ENCODE results near the gene GIMAP7. TPM values are rescaled to one million over a fixed set of nuclear protein-coding genes. Genes with fewer than 3 reads are reported as not detected.

The GIMAP7 gene
- total RNA-seq, 5 donors from 2014 or later (not counting 1 experiment from before 2014, with no cell fraction given): 76.8 to 430 (median 392) TPM

GRCh38 chr7:150524018-150524417 lies 9.3 kb downstream of the GIMAP7 start:
- 60% methylated on average over 2 of the region's 2 CpGs for WGBS (ENCODE audit: insufficient coverage)
- no peaks in the 10 kb centered on the region for H3K27me3 Mint-ChIP-seq
- DNase-seq (no peak), ATAC-seq (replicated peaks in 1 of 4) (peak in 1 of 4 experiments; percentile 29)
- peak overlapping the region in 1 of 3 donors; percentile 22 for H3K4me3 Mint-ChIP-seq
- H3K27me3 ChIP-seq (replicated peaks in 1 of 2; ENCODE audit: control insufficient read depth in 2 of 2, extremely low read depth in 1 of 2, insufficient read depth in 2 of 2, low read length in 1 of 2): no peaks in the 10 kb centered on the region
- peaks cover 4 to 25% of the 10 kb centered on the region in 2 donors for H3K36me3 ChIP-seq (ENCODE audit: control insufficient read depth in 2 of 2, extremely low read depth in 1 of 2, insufficient read depth in 1 of 2, low read length in 1 of 2)
- peaks cover 77% of the 10 kb centered on the region for H3K36me3 Mint-ChIP-seq
- H3K9me3 Mint-ChIP-seq: peaks cover 27 to 44% (median 42%) of the 10 kb centered on the region in 3 donors
- CTCF ChIA-PET: no interaction called here
- peak overlapping the region; percentile 42 for H3K27ac ChIP-seq (ENCODE audit: low read length)
- H3K4me3 ChIP-seq (ENCODE audit: control insufficient read depth in 1 of 2, extremely low read depth in 1 of 2, low read length in 1 of 2): no peak overlapping the region
- H3K4me1 Mint-ChIP-seq: peaks cover 61 to 73% (median 72%) of the 10 kb centered on the region in 3 donors
- POLR2A ChIA-PET: no interaction called here
- H3K4me1 ChIP-seq (ENCODE audit: control insufficient read depth in 1 of 2, extremely low read depth in 1 of 2, insufficient read depth in 2 of 2, low read length in 2 of 2): peaks cover 3 to 14% of the 10 kb centered on the region in 2 experiments
- H3K9me3 ChIP-seq: peaks cover under 1% of the 10 kb centered on the region
- H3K27ac Mint-ChIP-seq: peak overlapping the region; percentile 71 to 90

GRCh38 chr7:150531704-150532103 lies 17.0 kb downstream of the GIMAP7 start:
- peaks cover 0 to 7% of the 10 kb centered on the region in 2 donors for H3K36me3 ChIP-seq (ENCODE audit: control insufficient read depth in 2 of 2, extremely low read depth in 1 of 2, insufficient read depth in 1 of 2, low read length in 1 of 2)
- Mint-ChIP-seq H3K4me3 (no peak overlapping the region), H3K9me3 (peaks cover 53 to 69% (median 58%) of the 10 kb centered on the region in 3 donors), H3K4me1 (peaks cover 29 to 44% (median 30%) of the 10 kb centered on the region in 3 donors), H3K27ac (no peak overlapping the region), H3K27me3 (no peaks in the 10 kb centered on the region), H3K36me3 (peaks cover 54% of the 10 kb centered on the region)
- ATAC-seq (replicated peaks in 1 of 4) (no peak), DNase-seq (no peak)
- CTCF ChIA-PET: no interaction called here
- peaks cover 0 to 15% of the 10 kb centered on the region in 2 experiments for H3K4me1 ChIP-seq (ENCODE audit: control insufficient read depth in 1 of 2, extremely low read depth in 1 of 2, insufficient read depth in 2 of 2, low read length in 2 of 2)
- no peak overlapping the region for H3K27ac ChIP-seq (ENCODE audit: low read length)
- peaks cover 2% of the 10 kb centered on the region for H3K9me3 ChIP-seq
- H3K4me3 ChIP-seq (ENCODE audit: control insufficient read depth in 1 of 2, extremely low read depth in 1 of 2, low read length in 1 of 2): no peak overlapping the region
- no CpG with 5 or more reads among the region's 1 CpG for WGBS (ENCODE audit: insufficient coverage)
- no peaks in the 10 kb centered on the region for H3K27me3 ChIP-seq (replicated peaks in 1 of 2; ENCODE audit: control insufficient read depth in 2 of 2, extremely low read depth in 1 of 2, insufficient read depth in 2 of 2, low read length in 1 of 2)
- POLR2A ChIA-PET: interaction anchor here in 1 of 2 donors (0.5 kb wide), 1 partner anchor 21 kb away, joined by 3 read pairs; no protein-coding TSS in a partner anchor

- POLR2A ChIA-PET: no interaction called here
- Mint-ChIP-seq H3K27ac (no peak overlapping the region), H3K27me3 (no peaks in the 10 kb centered on the region), H3K9me3 (peaks cover 18 to 60% (median 35%) of the 10 kb centered on the region in 3 donors), H3K4me3 (no peak overlapping the region), H3K36me3 (peaks cover 53% of the 10 kb centered on the region), H3K4me1 (peaks cover 11 to 26% (median 21%) of the 10 kb centered on the region in 3 donors)
- Histone ChIP-seq H3K27ac (ENCODE audit: low read length) (no peak overlapping the region), H3K4me1 (ENCODE audit: control insufficient read depth in 1 of 2, extremely low read depth in 1 of 2, insufficient read depth in 2 of 2, low read length in 2 of 2) (peaks cover 0 to 11% of the 10 kb centered on the region in 2 experiments), H3K27me3 (replicated peaks in 1 of 2; ENCODE audit: control insufficient read depth in 2 of 2, extremely low read depth in 1 of 2, insufficient read depth in 2 of 2, low read length in 1 of 2) (no peaks in the 10 kb centered on the region), H3K36me3 (ENCODE audit: control insufficient read depth in 2 of 2, extremely low read depth in 1 of 2, insufficient read depth in 1 of 2, low read length in 1 of 2) (peaks cover 0 to 7% of the 10 kb centered on the region in 2 donors), H3K4me3 (ENCODE audit: control insufficient read depth in 1 of 2, extremely low read depth in 1 of 2, low read length in 1 of 2) (no peak overlapping the region), H3K9me3 (peaks cover 9% of the 10 kb centered on the region)
- CTCF ChIA-PET: interaction anchor here (0.5 to 0.8 kb wide), 2 partner anchors 92 to 215 kb away, joined by 3 to 6 read pairs; no protein-coding TSS in a partner anchor
- ATAC-seq (replicated peaks in 1 of 4) (no peak), DNase-seq (peak in 1 of 35 experiments; percentile 33)
- WGBS (ENCODE audit: insufficient coverage): no CpG with 5 or more reads among the region's 2 CpGs
Observed at GRCh38 chr7:150538259-150538658, 23.6 kb downstream of the GIMAP7 start.

- Histone ChIP-seq H3K27me3 (replicated peaks in 1 of 2; ENCODE audit: control insufficient read depth in 2 of 2, extremely low read depth in 1 of 2, insufficient read depth in 2 of 2, low read length in 1 of 2) (no peaks in the 10 kb centered on the region), H3K27ac (ENCODE audit: low read length) (peak overlapping the region; percentile 50), H3K9me3 (peaks cover 2% of the 10 kb centered on the region), H3K4me1 (ENCODE audit: control insufficient read depth in 1 of 2, extremely low read depth in 1 of 2, insufficient read depth in 2 of 2, low read length in 2 of 2) (peaks cover 11 to 29% of the 10 kb centered on the region in 2 experiments), H3K4me3 (ENCODE audit: control insufficient read depth in 1 of 2, extremely low read depth in 1 of 2, low read length in 1 of 2) (no peak overlapping the region), H3K36me3 (ENCODE audit: control insufficient read depth in 2 of 2, extremely low read depth in 1 of 2, insufficient read depth in 1 of 2, low read length in 1 of 2) (peaks cover 0 to 4% of the 10 kb centered on the region in 2 donors)
- Mint-ChIP-seq H3K27ac (peak overlapping the region; percentile 96 to 100), H3K36me3 (peaks cover 50% of the 10 kb centered on the region), H3K4me3 (peak overlapping the region in 1 of 3 donors; percentile 75), H3K27me3 (no peaks in the 10 kb centered on the region), H3K4me1 (peaks cover 65 to 75% (median 73%) of the 10 kb centered on the region in 3 donors), H3K9me3 (peaks cover 15 to 49% (median 25%) of the 10 kb centered on the region in 3 donors)
- ChIA-PET POLR2A (interaction anchor here (0.6 to 0.8 kb wide), 4 partner anchors 17 to 77 kb away, joined by 3 to 8 read pairs (median 3); no protein-coding TSS in a partner anchor), CTCF (interaction anchor here in 1 of 2 donors (0.8 kb wide), 1 partner anchor 206 kb away, joined by 3 read pairs; no protein-coding TSS in a partner anchor)
- no peak for ATAC-seq (replicated peaks in 1 of 4)
- no peak for DNase-seq
Observed at GRCh38 chr7:150553163-150553562, 38.5 kb downstream of the GIMAP7 start.

- DNase-seq: peak in 27 of 35 experiments; percentile 18 to 75 (median 41)
- ATAC-seq (replicated peaks in 1 of 4): peak; percentile 95 to 99 (median 97)
- Mint-ChIP-seq H3K4me3 (peak overlapping the region; percentile 36 to 75 (median 64)), H3K27ac (peak overlapping the region; percentile 96 to 100), H3K9me3 (peaks cover 15 to 55% (median 33%) of the 10 kb centered on the region in 3 donors), H3K27me3 (no peaks in the 10 kb centered on the region), H3K36me3 (peaks cover 48% of the 10 kb centered on the region), H3K4me1 (peaks cover 78 to 88% (median 78%) of the 10 kb centered on the region in 3 donors)
- H3K4me3 ChIP-seq (ENCODE audit: control insufficient read depth in 1 of 2, extremely low read depth in 1 of 2, low read length in 1 of 2): no peak overlapping the region
- WGBS (ENCODE audit: insufficient coverage): 0% methylated on average over 1 of the region's 4 CpGs
- H3K27ac ChIP-seq (ENCODE audit: low read length): peak overlapping the region; percentile 77
- ChIA-PET CTCF (no interaction called here), POLR2A (no interaction called here)
- peaks cover 11 to 28% of the 10 kb centered on the region in 2 experiments for H3K4me1 ChIP-seq (ENCODE audit: control insufficient read depth in 1 of 2, extremely low read depth in 1 of 2, insufficient read depth in 2 of 2, low read length in 2 of 2)
- H3K36me3 ChIP-seq (ENCODE audit: control insufficient read depth in 2 of 2, extremely low read depth in 1 of 2, insufficient read depth in 1 of 2, low read length in 1 of 2): peaks cover 0 to 2% of the 10 kb centered on the region in 2 donors
- no peaks in the 10 kb centered on the region for H3K27me3 ChIP-seq (replicated peaks in 1 of 2; ENCODE audit: control insufficient read depth in 2 of 2, extremely low read depth in 1 of 2, insufficient read depth in 2 of 2, low read length in 1 of 2)
- peaks cover 8% of the 10 kb centered on the region for H3K9me3 ChIP-seq
Observed at GRCh38 chr7:150556521-150557138, 42.0 kb downstream of the GIMAP7 start.

GRCh38 chr7:150560486-150560885 lies 45.8 kb downstream of the GIMAP7 start:
- Histone ChIP-seq H3K9me3 (peaks cover 6% of the 10 kb centered on the region), H3K36me3 (ENCODE audit: control insufficient read depth in 2 of 2, extremely low read depth in 1 of 2, insufficient read depth in 1 of 2, low read length in 1 of 2) (no peaks in the 10 kb centered on the region), H3K4me3 (ENCODE audit: control insufficient read depth in 1 of 2, extremely low read depth in 1 of 2, low read length in 1 of 2) (no peak overlapping the region), H3K4me1 (ENCODE audit: control insufficient read depth in 1 of 2, extremely low read depth in 1 of 2, insufficient read depth in 2 of 2, low read length in 2 of 2) (peaks cover 23 to 40% of the 10 kb centered on the region in 2 experiments), H3K27me3 (replicated peaks in 1 of 2; ENCODE audit: control insufficient read depth in 2 of 2, extremely low read depth in 1 of 2, insufficient read depth in 2 of 2, low read length in 1 of 2) (no peaks in the 10 kb centered on the region), H3K27ac (ENCODE audit: low read length) (peak overlapping the region; percentile 10)
- H3K36me3 Mint-ChIP-seq: peaks cover 24% of the 10 kb centered on the region
- H3K4me3 Mint-ChIP-seq: peak overlapping the region in 1 of 3 donors; percentile 87
- H3K27me3 Mint-ChIP-seq: no peaks in the 10 kb centered on the region
- ATAC-seq (replicated peaks in 1 of 4): no peak
- WGBS (ENCODE audit: insufficient coverage): no CpG with 5 or more reads among the region's 1 CpG
- H3K27ac Mint-ChIP-seq: peak overlapping the region; percentile 64 to 97
- ChIA-PET POLR2A (no interaction called here), CTCF (no interaction called here)
- peaks cover 0 to 28% (median 18%) of the 10 kb centered on the region in 3 donors for H3K9me3 Mint-ChIP-seq
- H3K4me1 Mint-ChIP-seq: peaks cover 75 to 86% (median 79%) of the 10 kb centered on the region in 3 donors
- no peak for DNase-seq

Measured in T-cell (primary cell).